Measurements from ENCODE around the gene KLK12.

DNA sequence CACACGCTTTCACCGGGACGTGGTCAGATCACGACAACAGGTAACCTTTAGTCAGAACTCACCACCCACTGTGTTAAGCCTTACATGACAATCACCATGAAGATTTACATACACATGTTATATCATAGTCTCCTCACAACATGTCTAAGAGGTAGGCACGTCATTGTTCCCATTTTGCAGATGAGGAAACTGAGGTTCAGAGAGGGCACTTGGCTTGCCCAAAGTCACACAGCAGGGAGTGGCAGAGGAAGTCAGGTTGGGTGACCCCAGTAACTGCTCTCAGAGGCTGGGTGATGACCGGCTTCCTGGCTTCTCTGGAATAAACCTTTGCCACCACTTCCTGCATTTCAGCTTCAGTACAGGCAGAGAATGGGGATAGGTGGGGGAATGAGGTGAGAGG, 20.6 kb downstream of the KLK12 start:
- TF ChIP-seq POLR2A (IDR thresholded peaks at IDR 0.05): no peak
- TF ChIP-seq, protein P1, sequence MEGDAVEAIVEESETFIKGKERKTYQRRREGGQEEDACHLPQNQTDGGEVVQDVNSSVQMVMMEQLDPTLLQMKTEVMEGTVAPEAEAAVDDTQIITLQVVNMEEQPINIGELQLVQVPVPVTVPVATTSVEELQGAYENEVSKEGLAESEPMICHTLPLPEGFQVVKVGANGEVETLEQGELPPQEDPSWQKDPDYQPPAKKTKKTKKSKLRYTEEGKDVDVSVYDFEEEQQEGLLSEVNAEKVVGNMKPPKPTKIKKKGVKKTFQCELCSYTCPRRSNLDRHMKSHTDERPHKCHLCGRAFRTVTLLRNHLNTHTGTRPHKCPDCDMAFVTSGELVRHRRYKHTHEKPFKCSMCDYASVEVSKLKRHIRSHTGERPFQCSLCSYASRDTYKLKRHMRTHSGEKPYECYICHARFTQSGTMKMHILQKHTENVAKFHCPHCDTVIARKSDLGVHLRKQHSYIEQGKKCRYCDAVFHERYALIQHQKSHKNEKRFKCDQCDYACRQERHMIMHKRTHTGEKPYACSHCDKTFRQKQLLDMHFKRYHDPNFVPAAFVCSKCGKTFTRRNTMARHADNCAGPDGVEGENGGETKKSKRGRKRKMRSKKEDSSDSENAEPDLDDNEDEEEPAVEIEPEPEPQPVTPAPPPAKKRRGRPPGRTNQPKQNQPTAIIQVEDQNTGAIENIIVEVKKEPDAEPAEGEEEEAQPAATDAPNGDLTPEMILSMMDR (IDR thresholded peaks at IDR 0.05): no peak
